HG02610 (cell line): ENCODE measurements around the gene PPAT.

Experiments
- ATAC-seq: cut with Tn5 transposase; IDR thresholded peaks from one replicate; pipeline ENCODE4 v1.9.1; 2021; ENCODE audit warnings: mild to moderate bottlenecking, moderate library complexity; ENCODE audit not compliant: unreplicated experiment

PPAT gene

DNA sequence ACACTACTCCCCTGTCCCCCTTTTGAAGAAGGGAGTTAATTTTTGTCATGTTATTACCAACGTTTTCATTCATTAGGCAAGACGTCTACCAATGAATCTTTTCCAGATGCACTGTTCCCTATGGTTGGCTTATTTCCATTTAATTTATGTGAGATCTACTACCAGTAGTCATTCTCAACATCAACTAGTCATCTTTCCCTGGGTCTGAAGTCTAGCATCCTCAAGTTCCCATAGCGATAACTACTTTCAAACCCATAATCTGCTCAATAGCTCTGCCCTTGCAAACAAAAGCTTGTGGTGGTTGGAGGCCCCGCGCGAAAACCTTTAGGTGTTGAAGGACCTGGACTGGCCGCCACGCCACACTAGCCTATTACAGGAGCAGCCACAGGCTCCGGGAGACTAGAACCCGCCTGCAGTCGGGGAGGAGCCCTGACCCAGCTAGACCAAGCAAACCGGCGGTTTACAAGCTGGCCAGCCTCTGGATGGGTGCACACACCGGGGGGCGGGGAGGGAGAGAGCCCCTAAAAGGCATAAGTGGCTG is 746 bp downstream of the PPAT start:
- ATAC-seq, result peak; percentile 13

GRCh38 chr4:56433280-56433679 is 2.1 kb downstream of the PPAT start:
- ATAC-seq, result no peak

GRCh38 chr4:56430203-56430602 is 5.2 kb downstream of the PPAT start:
- no peak for ATAC-seq

DNA sequence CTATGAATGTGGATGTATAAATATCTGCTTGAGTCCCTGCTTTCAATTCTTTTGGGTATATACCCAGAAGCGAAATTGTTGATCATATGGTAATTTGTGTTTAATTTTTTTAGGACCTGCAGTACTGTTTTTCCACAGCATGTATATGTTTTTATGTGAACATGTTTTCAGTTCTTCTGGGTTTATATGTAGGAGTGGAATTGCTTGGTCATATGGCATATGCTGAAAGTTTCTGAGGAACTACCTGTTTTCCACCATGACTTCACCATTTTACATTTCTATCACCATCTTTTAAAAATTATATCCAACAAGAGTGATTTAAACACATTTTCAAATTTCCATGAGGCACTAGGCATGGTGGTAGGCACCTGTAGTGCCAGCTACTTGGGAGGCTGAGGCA is 8.2 kb downstream of the PPAT start:
- ATAC-seq, result no peak

DNA sequence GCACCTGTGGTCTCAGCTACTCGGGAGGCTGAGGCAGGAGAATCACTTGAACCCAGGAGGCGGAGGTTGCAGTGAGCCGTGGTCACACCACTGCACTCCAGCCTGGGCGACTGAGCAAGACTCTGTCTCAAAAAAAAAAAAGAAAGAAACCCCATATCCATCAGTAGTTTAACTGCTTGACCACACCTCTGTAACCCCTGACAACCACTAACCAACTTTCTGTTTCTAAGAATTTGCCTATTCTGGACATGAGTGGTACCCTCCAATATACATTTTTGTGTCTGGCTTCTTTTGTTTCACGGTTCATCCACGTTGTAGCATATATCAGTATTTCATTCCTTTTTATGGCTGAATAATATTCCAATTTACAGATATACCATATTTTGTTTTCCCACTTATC is 9.1 kb downstream of the PPAT start:
- ATAC-seq, result no peak

DNA sequence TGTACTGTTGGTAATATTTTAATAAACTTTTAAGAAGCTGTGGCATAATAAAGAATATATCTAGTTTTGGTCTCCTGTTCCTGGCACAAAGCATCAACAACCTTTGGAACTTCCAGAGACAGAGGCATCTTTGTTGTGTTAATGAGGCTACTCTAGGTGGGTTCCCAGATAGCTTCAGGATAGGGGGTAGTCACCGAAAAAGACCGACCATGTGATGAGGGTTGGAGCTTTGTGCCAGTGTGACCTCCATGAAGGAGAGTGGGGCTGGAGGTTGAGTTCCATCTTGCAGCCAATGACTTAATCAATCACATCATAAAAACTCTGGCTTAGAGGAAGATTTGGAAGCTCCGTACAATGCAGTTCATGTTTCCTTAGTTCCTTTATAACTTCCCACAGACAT is 9.9 kb downstream of the PPAT start:
- no peak for ATAC-seq

DNA sequence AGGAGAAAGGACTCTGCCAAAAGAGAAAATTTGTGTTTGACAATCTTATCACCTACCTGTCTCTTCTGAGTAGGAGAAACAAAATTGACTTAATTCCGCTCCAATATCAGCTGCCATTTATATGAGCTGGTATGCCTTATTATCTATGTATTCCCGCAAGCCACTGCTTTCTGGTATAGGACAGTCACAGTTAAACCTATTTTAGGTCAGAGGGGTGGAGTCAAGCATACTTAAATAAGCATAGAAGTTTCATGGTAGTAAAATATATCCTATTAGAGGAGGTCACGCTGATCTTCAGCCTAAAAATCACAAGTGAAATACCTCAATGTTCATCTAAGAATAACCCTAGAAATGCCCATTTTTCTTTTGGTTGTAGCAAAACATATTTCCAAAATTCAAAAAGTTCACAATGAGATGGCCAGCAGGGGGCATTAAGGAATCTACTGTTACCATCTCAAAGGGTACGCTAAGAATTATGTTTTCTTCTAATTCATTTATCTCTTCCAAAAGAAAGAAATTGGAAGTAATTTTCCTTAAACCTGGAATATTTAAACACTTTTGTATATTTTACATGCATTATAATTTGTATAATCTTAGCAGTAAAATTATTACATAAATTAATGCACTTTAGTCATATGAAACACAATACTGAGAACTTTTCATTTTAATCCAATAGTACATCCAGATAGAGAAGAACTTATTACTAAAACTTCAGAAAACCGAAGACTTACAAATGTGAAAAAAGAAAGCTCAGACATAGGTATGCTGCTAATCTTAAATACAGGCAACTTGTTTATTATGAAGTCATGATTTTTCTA is 10.5 kb downstream of the PPAT start:
- ATAC-seq, result no peak

DNA sequence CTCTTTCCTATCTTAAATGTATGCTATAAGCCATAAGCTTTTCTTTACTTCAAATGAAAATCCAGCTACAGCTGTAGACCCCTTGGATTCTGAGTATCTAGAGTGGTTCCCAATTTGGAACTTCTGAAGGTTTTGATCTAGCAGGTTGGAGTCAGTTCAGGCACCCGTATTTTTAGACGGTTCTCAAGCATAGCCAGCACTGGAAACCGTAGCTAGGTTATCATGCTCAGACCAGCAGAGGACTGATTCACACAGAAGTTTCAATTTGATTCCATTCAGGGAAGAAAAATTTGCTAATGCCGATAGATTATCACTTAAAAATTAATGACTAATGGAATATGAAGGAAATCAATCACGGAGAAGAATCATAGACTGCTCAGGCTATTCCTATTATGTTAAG is 11.2 kb downstream of the PPAT start:
- ATAC-seq, result no peak

GRCh38 chr4:56417396-56417795 is 18.0 kb downstream of the PPAT start:
- no peak for ATAC-seq

DNA sequence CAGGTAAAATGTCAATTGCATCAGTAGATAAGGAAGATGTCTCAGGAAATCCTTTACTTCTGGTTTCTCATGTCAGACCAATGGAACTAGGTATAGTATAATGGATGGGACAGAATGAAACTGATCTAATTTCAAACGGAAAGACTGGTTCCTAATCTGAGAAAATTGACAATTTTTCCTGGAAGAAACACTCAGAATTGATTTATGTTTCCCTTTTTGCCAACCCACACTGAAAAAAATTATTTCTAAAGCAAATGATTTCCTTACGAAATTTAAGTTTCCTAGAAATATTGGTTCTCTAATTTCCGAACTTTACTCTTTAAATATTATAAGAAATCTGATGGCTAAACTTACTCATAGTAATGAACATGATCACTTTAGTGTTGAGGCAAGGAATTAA is 19.1 kb downstream of the PPAT start:
- no peak for ATAC-seq

DNA sequence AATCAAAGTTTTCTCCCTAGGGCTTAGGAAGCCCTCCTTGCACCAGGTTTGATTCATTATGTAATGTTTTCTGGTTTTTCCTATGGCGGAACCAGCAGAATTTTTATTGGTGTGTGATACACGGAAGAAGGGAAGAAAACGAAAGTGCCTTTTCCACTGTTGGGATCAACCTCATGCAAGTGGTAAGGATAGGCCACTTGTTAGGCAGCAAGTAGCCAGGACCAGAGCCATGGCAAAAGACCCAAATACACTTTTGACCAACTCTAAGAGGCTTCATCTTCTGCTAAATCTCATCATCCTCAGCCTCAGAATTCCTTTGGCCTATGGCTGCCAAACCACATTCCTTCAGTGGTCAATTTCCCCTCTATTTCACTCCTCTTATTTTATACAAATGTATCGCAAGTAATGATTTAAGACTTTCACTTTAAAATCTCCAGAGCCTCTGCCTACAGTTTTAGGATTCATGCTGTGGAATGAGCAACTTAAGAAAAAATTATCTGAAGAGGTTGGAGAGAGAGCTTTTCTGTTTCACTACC is 21.2 kb downstream of the PPAT start:
- no peak for ATAC-seq

DNA sequence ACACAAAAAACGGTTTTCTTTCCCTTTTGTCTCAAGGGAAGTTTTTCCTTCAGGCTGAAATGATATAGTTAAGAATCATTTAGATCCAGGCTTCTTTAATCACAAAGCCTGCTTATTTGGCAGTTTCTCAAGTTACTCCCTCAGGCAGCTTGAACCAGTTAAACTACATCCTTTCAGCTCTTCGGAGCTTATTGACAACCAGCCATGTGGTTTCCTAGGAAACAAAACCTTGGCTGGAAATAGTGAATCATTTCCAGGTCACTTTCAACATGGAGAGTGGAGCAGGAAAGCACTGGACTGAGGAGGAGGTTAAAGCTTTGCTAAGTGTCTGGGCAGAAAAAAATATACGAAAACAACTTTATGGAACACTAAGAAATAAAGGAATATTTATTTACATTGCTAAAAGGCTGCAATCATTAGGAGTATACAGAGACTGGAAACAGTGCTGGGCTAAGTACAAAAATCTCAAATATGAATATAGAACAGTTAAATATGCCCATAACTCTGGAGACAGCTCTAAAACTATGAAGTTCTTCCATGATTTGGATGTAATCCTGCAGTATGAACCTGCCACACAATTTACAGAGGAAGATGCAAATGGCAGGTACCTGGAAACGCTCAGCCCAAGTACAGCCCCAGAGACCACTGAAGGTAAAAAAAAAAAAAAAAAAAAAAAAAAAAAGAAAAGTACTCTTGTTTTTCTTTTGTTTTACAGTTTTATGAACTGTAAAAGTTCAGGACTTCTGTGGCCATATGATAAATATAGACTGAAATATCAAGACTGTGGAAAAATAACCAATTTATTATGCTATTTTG is 25.0 kb downstream of the PPAT start:
- ATAC-seq, result no peak

- ATAC-seq, result no peak
Observed at GRCh38 chr4:56409511-56410090, 25.8 kb downstream of the PPAT start.

DNA sequence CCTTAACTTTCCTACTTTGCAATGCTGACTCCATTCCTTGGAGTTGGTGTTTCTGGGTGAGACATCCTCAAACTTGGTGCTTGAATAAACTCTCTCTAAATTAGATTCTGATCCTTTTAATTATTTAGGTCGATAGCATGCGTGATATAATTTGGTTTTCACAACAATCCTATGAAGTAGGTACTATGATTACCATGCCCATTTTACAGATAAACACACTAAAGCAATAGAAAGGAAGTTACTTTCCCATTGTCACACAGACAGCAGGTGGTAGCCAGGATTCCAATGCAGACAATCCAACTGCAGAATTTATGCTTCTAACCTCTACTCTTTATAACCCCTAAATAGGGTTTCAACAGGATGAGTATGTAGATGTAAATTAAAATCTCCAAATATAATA is 26.4 kb downstream of the PPAT start:
- ATAC-seq, result no peak

- ATAC-seq, result no peak
Observed at GRCh38 chr4:56406151-56406550, 29.3 kb downstream of the PPAT start.

GRCh38 chr4:56405016-56405415 is 30.4 kb downstream of the PPAT start:
- no peak for ATAC-seq

- no peak for ATAC-seq
Observed at GRCh38 chr4:56400560-56400959, 34.9 kb downstream of the PPAT start.

DNA sequence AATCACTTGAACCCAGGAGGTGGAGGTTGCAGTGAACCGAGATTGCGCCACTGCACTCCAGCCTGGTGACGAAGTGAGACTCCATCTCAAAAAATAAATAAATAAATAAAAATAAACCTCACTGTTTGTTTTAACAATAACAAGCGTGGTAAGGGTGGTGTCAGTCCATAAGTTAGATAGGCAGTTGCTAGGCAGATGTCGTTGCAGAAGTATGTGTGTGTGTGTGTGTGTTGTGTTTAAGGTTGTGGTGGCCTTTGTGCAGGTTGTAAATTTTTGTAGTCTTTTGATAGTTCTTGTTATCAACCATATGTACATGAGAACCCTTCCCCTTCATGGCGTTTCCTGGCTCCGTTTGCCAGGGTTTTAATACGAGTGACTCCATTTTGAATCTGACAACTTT is 44.1 kb downstream of the PPAT start:
- ATAC-seq, result no peak

- no peak for ATAC-seq
Observed at GRCh38 chr4:56389558-56389957, 45.9 kb downstream of the PPAT start.

- no peak for ATAC-seq
Observed at GRCh38 chr4:56388306-56388705, 47.1 kb downstream of the PPAT start.
